ENCODE results near the gene CADM4. TPM values are rescaled to one million over a fixed set of nuclear protein-coding genes. Genes with fewer than 3 reads are reported as not detected.

CADM4 gene
- total and polyA plus RNA-seq, 9 of the 15 experiments (the other 6 are each of a cell fraction or from before 2014, with no cell fraction given), result 0.03 to 4.6 (median 1.3) TPM

GRCh38 chr19:43619262-43620060, 20.2 kb downstream of the CADM4 start, which contains the start of gene ZNF428 (continued):
- TF ChIP-seq ZNF592 (IDR thresholded peaks at IDR 0.05), result peak; percentile 96
- TF ChIP-seq ZNF589 (CRISPR knock-in tag; IDR thresholded peaks at IDR 0.05; ENCODE audit: low read depth), result peak; percentile 7; the same call in 1 of the 2 replicates
- TF ChIP-seq U2AF1 (optimal IDR thresholded peaks at IDR 0.05; ENCODE audit: low read depth, low read length), result peak; percentile 25
- 0 out of 2 replicates have a peak, but pooled peaks have one; percentile 31 for TF ChIP-seq ZNF740 (CRISPR knock-in tag; IDR thresholded peaks at IDR 0.05)
- 0 out of 4 replicates have a peak, but pooled peaks of 1 of the 2 experiments have one; percentile 51 for TF ChIP-seq ZNF740 (tag; IDR thresholded peaks at IDR 0.05)
- TF ChIP-seq ZNF699 (CRISPR knock-in tag; IDR thresholded peaks at IDR 0.05; ENCODE audit: insufficient replicate concordance), result no peak
- no peak for TF ChIP-seq TRIM28 (IDR thresholded peaks at IDR 0.05)
- TF ChIP-seq RBM22 (IDR thresholded peaks at IDR 0.05; ENCODE audit: low read depth, low read length, poor library complexity, severe bottlenecking), result peak; percentile 81
- peak; percentile 44; the same call in 1 of the 2 replicates for TF ChIP-seq ZBTB33 (CRISPR knock-in tag; IDR thresholded peaks at IDR 0.05)
- TF ChIP-seq FOXJ3 (CRISPR knock-in tag; IDR thresholded peaks at IDR 0.05), result no peak
- no peak for TF ChIP-seq ZNF347 (CRISPR knock-in tag; IDR thresholded peaks at IDR 0.05; ENCODE audit: low read depth)
- TF ChIP-seq NFXL1 (CRISPR knock-in tag; IDR thresholded peaks at IDR 0.05), result no peak
- peak in 1 of 2 experiments; percentile 55 for TF ChIP-seq E2F6 (IDR thresholded peaks at IDR 0.05; ENCODE audit: borderline replicate concordance in 1 of 2, extremely low read depth in 1 of 2, insufficient read depth in 1 of 2, insufficient read length in 1 of 2, low read depth in 1 of 2, low read length in 1 of 2, poor library complexity in 1 of 2, severe bottlenecking in 1 of 2)
- 0 out of 2 replicates have a peak, but pooled peaks have one; percentile 74 for TF ChIP-seq ZNF766 (CRISPR knock-in tag; conservative IDR thresholded peaks at IDR 0.05)
- TF ChIP-seq ARNT (IDR thresholded peaks at IDR 0.05), result no peak
- no peak for TF ChIP-seq ETV6 (IDR thresholded peaks at IDR 0.05; ENCODE audit: borderline replicate concordance in 1 of 2, low read depth in 2 of 2, low read length in 1 of 2)
- TF ChIP-seq ETV6 (CRISPR knock-in tag; IDR thresholded peaks at IDR 0.05; ENCODE audit: borderline replicate concordance), result no peak
- no peak for TF ChIP-seq ARID2 (IDR thresholded peaks at IDR 0.05)
